Suprapubic skin (tissue), 3 donors: ENCODE results near the gene SPTAN1.

Experiments
- CTCF ChIP-seq, 2 donors: fragments of 200-600 bp in 1 of 2; fragments of 450-650 bp in 1 of 2; sonication (generic) in 1 of 2; IDR thresholded peaks; one replicate each; pipeline ENCODE4 v1.5.1; 2016 to 2019; ENCODE audit warnings: antibody characterized with exemption in 2 of 2, mild to moderate bottlenecking in 1 of 2, moderate library complexity in 1 of 2
- POLR2A ChIP-seq, 2 donors: fragments of 450-650 bp; IDR thresholded peaks; one replicate each; pipeline ENCODE4 v1.6.1; 2017; ENCODE audit warnings: antibody characterized with exemption in 2 of 2, mild to moderate bottlenecking in 2 of 2, moderate library complexity in 2 of 2

- TF ChIP-seq CTCF (IDR thresholded peaks at IDR 0.05), result no peak
- TF ChIP-seq POLR2A (IDR thresholded peaks at IDR 0.05), result no peak
These were observed 123.0 kb downstream of the SPTAN1 start for GRCh38 chr9:128675382-128675781.
